Fibroblast of lung (primary cell): Measurements from ENCODE around the gene SLC49A4. TPM values are rescaled to one million over a fixed set of nuclear protein-coding genes. Genes with fewer than 3 reads are reported as not detected.

Experiments used
- DNase-seq, 2 donors: peaks; one replicate each; pipeline versions ENCODE4 v3.0.0 to v3.0.0-alpha.2; 2010; ENCODE audit warnings: low read depth in 2 of 2
- H2AFZ ChIP-seq: 2 replicates; pipeline ENCODE4 v1.5.1; 2012; ENCODE audit warnings: low read length, control low read depth, inconsistent platforms
- H3K27ac ChIP-seq: 2 replicates; pipeline ENCODE4 v1.5.1; 2011; ENCODE audit warnings: low read length, control low read depth; ENCODE audit not compliant: insufficient read depth
- H3K27me3 ChIP-seq: 2 replicates; pipeline ENCODE4 v1.5.1; 2011; ENCODE audit warnings: mild to moderate bottlenecking, low read length; ENCODE audit not compliant: control insufficient read depth, insufficient read depth
- H3K36me3 ChIP-seq: 2 replicates; pipeline ENCODE4 v1.5.1; 2011; ENCODE audit warnings: low read length; ENCODE audit not compliant: control insufficient read depth, insufficient read depth
- H3K4me1 ChIP-seq: 2 replicates; pipeline ENCODE4 v1.5.1; 2011; ENCODE audit warnings: low read length; ENCODE audit not compliant: control insufficient read depth, insufficient read depth; ENCODE audit errors: extremely low read depth
- H3K4me2 ChIP-seq: 2 replicates; pipeline ENCODE4 v1.5.1; 2011; ENCODE audit warnings: low read length, control low read depth; ENCODE audit not compliant: insufficient read depth; ENCODE audit errors: extremely low read depth
- H3K4me3 ChIP-seq, 4 experiments: fragments of 200-600 bp in 1 of 4; sonication (generic) in 1 of 4; replicated peaks in 1 of 4; 2 replicates each; pipeline ENCODE4 v1.5.1; 2011 to 2016; ENCODE audit warnings: low read length in 4 of 4, low read depth in 3 of 4, mild to moderate bottlenecking in 3 of 4, control low read depth in 2 of 4, inconsistent platforms in 1 of 4, mixed read lengths in 1 of 4; ENCODE audit not compliant: insufficient read depth in 1 of 4; ENCODE audit errors: control extremely low read depth in 1 of 4
- H3K79me2 ChIP-seq: 2 replicates; pipeline ENCODE4 v1.5.1; 2012; ENCODE audit warnings: mild to moderate bottlenecking, low read length, inconsistent platforms; ENCODE audit not compliant: control insufficient read depth, insufficient read depth
- H3K9ac ChIP-seq: 2 replicates; pipeline ENCODE4 v1.5.1; 2011; ENCODE audit warnings: mild to moderate bottlenecking, low read length, control low read depth; ENCODE audit not compliant: insufficient read depth
- H3K9me3 ChIP-seq: 2 replicates; pipeline ENCODE4 v1.5.1; 2012; ENCODE audit warnings: low read depth, low read length; ENCODE audit not compliant: control insufficient read depth, insufficient read depth
- H4K20me1 ChIP-seq: 2 replicates; pipeline ENCODE4 v1.5.1; 2011; ENCODE audit warnings: low read length; ENCODE audit not compliant: control insufficient read depth, insufficient read depth; ENCODE audit errors: extremely low read depth
- EZH2 ChIP-seq: IDR thresholded peaks from 2 replicates; pipeline ENCODE4 v1.5.1; 2012; ENCODE audit warnings: low read length, control low read depth, mild to moderate bottlenecking; ENCODE audit errors: missing control alignments
- polyA plus RNA-seq, 2 donors: library from polyadenylated mRNA; depleted of rRNA in 1 of 2; stranded (reverse) in 1 of 2; unstranded in 1 of 2; fragments of >200 nt; gene quantifications; 2 replicates each; pipeline ENCODE4 v1.2.1, GENCODE V29; 2011 to 2012; ENCODE audit warnings: missing spikeins in 1 of 2
- total RNA-seq: library from RNA; depleted of rRNA; stranded (reverse); fragments of >200 nt; gene quantifications from 2 replicates; pipeline ENCODE4 v1.2.1, GENCODE V29; 2014
- TF ChIP-seq, protein P1 (sequence below), 2 donors: IDR thresholded peaks in 1 of 2; conservative IDR thresholded peaks in 1 of 2; 1 replicate in 1 of 2; 2 replicates in 1 of 2; pipeline ENCODE4 v1.5.1; 2011 to 2012; ENCODE audit warnings: low read length in 2 of 2, control low read depth in 1 of 2, inconsistent platforms in 1 of 2, low read depth in 1 of 2, mild to moderate bottlenecking in 1 of 2

Gene SLC49A4
- total and polyA plus RNA-seq, 2 donors (not counting 1 experiment from before 2014, with no cell fraction given), result 14.5 to 20.6 TPM

GRCh38 chr3:122886946-122887345 lies 92.1 kb downstream of the SLC49A4 start:
- Histone ChIP-seq H3K9me3 (no peaks in the 10 kb centered on the region), H3K4me1 (no peaks in the 10 kb centered on the region), H3K4me2 (no peak overlapping the region), H2AFZ (no peak overlapping the region), H3K9ac (no peak overlapping the region), H4K20me1 (no peaks in the 10 kb centered on the region), H3K36me3 (no peaks in the 10 kb centered on the region), H3K27me3 (no peaks in the 10 kb centered on the region), H3K27ac (no peak overlapping the region), H3K4me3 (no peak overlapping the region), H3K79me2 (no peaks in the 10 kb centered on the region)
- DNase-seq, result no peak
- TF ChIP-seq, protein P1, sequence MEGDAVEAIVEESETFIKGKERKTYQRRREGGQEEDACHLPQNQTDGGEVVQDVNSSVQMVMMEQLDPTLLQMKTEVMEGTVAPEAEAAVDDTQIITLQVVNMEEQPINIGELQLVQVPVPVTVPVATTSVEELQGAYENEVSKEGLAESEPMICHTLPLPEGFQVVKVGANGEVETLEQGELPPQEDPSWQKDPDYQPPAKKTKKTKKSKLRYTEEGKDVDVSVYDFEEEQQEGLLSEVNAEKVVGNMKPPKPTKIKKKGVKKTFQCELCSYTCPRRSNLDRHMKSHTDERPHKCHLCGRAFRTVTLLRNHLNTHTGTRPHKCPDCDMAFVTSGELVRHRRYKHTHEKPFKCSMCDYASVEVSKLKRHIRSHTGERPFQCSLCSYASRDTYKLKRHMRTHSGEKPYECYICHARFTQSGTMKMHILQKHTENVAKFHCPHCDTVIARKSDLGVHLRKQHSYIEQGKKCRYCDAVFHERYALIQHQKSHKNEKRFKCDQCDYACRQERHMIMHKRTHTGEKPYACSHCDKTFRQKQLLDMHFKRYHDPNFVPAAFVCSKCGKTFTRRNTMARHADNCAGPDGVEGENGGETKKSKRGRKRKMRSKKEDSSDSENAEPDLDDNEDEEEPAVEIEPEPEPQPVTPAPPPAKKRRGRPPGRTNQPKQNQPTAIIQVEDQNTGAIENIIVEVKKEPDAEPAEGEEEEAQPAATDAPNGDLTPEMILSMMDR (conservative IDR thresholded peaks at IDR 0.05 in 1 of 2, IDR thresholded peaks at IDR 0.05 in 1 of 2; ENCODE audit: low read depth in 1 of 2, low read length in 2 of 2), result no peak

DNA sequence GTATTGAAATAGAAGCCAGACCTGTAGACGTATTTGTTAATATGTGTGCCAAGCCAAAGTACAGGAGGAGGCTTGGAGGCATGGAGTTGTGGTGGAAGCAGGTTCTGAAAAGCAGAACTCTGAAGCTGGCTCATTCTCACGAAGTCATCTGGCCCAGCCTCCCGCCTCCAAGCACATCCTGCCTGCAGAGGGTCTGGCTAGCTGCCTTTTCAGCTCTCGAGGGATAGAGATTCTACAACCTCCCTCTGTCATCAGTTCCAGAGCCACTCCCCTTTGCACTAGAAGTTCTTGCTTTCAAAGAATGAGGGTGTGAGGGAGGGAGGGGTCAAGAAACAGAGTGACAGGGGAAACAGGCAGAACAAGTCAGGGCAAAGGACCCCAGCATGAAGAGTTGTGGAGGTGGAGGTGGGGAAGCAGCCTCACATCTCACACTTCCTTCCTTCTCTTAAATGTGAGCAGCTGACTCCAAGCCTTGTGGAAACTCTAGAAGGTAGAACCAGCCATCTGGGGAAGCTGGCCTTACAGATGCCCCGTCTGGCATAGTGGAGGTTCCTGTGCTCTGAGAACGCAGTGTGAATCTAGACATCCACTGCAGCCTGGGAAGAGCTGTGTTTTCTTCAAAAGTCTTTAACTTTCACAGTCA lies 95.3 kb downstream of the SLC49A4 start:
- TF ChIP-seq EZH2, result no peak
- TF ChIP-seq, protein P1 (conservative IDR thresholded peaks at IDR 0.05 in 1 of 2, IDR thresholded peaks at IDR 0.05 in 1 of 2; ENCODE audit: low read depth in 1 of 2, low read length in 2 of 2), result no peak
- H3K4me2 ChIP-seq, result no peak overlapping the region
- DNase-seq, result peak; percentile 67 to 72

GRCh38 chr3:122890720-122891220 lies 95.9 kb downstream of the SLC49A4 start:
- H2AFZ ChIP-seq, result no peak overlapping the region
- H4K20me1 ChIP-seq, result no peaks in the 10 kb centered on the region
- peaks cover 5% of the 10 kb centered on the region for H3K27me3 ChIP-seq
- no peaks in the 10 kb centered on the region for H3K9me3 ChIP-seq
- H3K4me3 ChIP-seq, result no peak overlapping the region
- DNase-seq, result no peak
- no peak overlapping the region for H3K4me2 ChIP-seq
- H3K27ac ChIP-seq, result no peak overlapping the region
- no peaks in the 10 kb centered on the region for H3K79me2 ChIP-seq
- H3K4me1 ChIP-seq, result no peaks in the 10 kb centered on the region
- H3K36me3 ChIP-seq, result no peaks in the 10 kb centered on the region
- TF ChIP-seq, protein P1 (conservative IDR thresholded peaks at IDR 0.05 in 1 of 2, IDR thresholded peaks at IDR 0.05 in 1 of 2; ENCODE audit: low read depth in 1 of 2, low read length in 2 of 2), result no peak
- TF ChIP-seq EZH2, result no peak
- no peak overlapping the region for H3K9ac ChIP-seq

More for the DNA sequence above, 95.3 kb downstream of the SLC49A4 start:
- H3K9me3 ChIP-seq, result no peaks in the 10 kb centered on the region
- peaks cover 5% of the 10 kb centered on the region for H3K27me3 ChIP-seq
- no peak overlapping the region for H3K9ac ChIP-seq
- H3K79me2 ChIP-seq, result no peaks in the 10 kb centered on the region
- no peaks in the 10 kb centered on the region for H3K4me1 ChIP-seq
- H3K36me3 ChIP-seq, result no peaks in the 10 kb centered on the region
- no peak overlapping the region for H3K27ac ChIP-seq
- no peaks in the 10 kb centered on the region for H4K20me1 ChIP-seq
- no peak overlapping the region for H2AFZ ChIP-seq
- no peak overlapping the region for H3K4me3 ChIP-seq
